ENCODE data around the gene SF3A2.

SF3A2 gene

GRCh38 chr19:2209408-2209807, 27.2 kb upstream of the SF3A2 start:
- TF ChIP-seq YY1 (IDR thresholded peaks at IDR 0.05; ENCODE audit: low read depth): no peak
- no peak for TF ChIP-seq TAF1 (IDR thresholded peaks at IDR 0.05; ENCODE audit: low read depth)
- TF ChIP-seq CREB1 (IDR thresholded peaks at IDR 0.05; ENCODE audit: low read depth): no peak
- no peak for TF ChIP-seq TEAD4 (IDR thresholded peaks at IDR 0.05)
- TF ChIP-seq ZBTB7A (IDR thresholded peaks at IDR 0.05; ENCODE audit: low read depth): no peak
- TF ChIP-seq TCF12 (IDR thresholded peaks at IDR 0.05; ENCODE audit: low read depth): no peak
- TF ChIP-seq, protein P1, sequence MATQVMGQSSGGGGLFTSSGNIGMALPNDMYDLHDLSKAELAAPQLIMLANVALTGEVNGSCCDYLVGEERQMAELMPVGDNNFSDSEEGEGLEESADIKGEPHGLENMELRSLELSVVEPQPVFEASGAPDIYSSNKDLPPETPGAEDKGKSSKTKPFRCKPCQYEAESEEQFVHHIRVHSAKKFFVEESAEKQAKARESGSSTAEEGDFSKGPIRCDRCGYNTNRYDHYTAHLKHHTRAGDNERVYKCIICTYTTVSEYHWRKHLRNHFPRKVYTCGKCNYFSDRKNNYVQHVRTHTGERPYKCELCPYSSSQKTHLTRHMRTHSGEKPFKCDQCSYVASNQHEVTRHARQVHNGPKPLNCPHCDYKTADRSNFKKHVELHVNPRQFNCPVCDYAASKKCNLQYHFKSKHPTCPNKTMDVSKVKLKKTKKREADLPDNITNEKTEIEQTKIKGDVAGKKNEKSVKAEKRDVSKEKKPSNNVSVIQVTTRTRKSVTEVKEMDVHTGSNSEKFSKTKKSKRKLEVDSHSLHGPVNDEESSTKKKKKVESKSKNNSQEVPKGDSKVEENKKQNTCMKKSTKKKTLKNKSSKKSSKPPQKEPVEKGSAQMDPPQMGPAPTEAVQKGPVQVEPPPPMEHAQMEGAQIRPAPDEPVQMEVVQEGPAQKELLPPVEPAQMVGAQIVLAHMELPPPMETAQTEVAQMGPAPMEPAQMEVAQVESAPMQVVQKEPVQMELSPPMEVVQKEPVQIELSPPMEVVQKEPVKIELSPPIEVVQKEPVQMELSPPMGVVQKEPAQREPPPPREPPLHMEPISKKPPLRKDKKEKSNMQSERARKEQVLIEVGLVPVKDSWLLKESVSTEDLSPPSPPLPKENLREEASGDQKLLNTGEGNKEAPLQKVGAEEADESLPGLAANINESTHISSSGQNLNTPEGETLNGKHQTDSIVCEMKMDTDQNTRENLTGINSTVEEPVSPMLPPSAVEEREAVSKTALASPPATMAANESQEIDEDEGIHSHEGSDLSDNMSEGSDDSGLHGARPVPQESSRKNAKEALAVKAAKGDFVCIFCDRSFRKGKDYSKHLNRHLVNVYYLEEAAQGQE (IDR thresholded peaks at IDR 0.05; ENCODE audit: low read depth): no peak
- TF ChIP-seq FOXM1 (IDR thresholded peaks at IDR 0.05; ENCODE audit: borderline replicate concordance, low read depth): no peak
- TF ChIP-seq, protein P2, sequence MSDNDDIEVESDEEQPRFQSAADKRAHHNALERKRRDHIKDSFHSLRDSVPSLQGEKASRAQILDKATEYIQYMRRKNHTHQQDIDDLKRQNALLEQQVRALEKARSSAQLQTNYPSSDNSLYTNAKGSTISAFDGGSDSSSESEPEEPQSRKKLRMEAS (IDR thresholded peaks at IDR 0.05): no peak
- no peak for TF ChIP-seq USF1 (IDR thresholded peaks at IDR 0.05)
- no peak for TF ChIP-seq EGR1 (IDR thresholded peaks at IDR 0.05)
- no peak for TF ChIP-seq NFIC (IDR thresholded peaks at IDR 0.05)
- TF ChIP-seq RAD21 (IDR thresholded peaks at IDR 0.05; ENCODE audit: low read depth): no peak
- no peak for TF ChIP-seq EP300 (IDR thresholded peaks at IDR 0.05; ENCODE audit: borderline replicate concordance)
- TF ChIP-seq CEBPB (IDR thresholded peaks at IDR 0.05): no peak

- no peak for TF ChIP-seq EGR1 (IDR thresholded peaks at IDR 0.05)
- no peak for TF ChIP-seq ZBTB7A (IDR thresholded peaks at IDR 0.05; ENCODE audit: low read depth)
- TF ChIP-seq, protein P2 (IDR thresholded peaks at IDR 0.05): no peak
- TF ChIP-seq FOXM1 (IDR thresholded peaks at IDR 0.05; ENCODE audit: borderline replicate concordance, low read depth): no peak
- TF ChIP-seq, protein P1 (IDR thresholded peaks at IDR 0.05; ENCODE audit: low read depth): no peak
- TF ChIP-seq YY1 (IDR thresholded peaks at IDR 0.05; ENCODE audit: low read depth): no peak
- no peak for TF ChIP-seq CEBPB (IDR thresholded peaks at IDR 0.05)
- no peak for TF ChIP-seq TEAD4 (IDR thresholded peaks at IDR 0.05)
- no peak for TF ChIP-seq TCF12 (IDR thresholded peaks at IDR 0.05; ENCODE audit: low read depth)
- TF ChIP-seq EP300 (IDR thresholded peaks at IDR 0.05; ENCODE audit: borderline replicate concordance): no peak
- TF ChIP-seq USF1 (IDR thresholded peaks at IDR 0.05): no peak
- TF ChIP-seq NFIC (IDR thresholded peaks at IDR 0.05): no peak
- TF ChIP-seq RAD21 (IDR thresholded peaks at IDR 0.05; ENCODE audit: low read depth): no peak
- no peak for TF ChIP-seq TAF1 (IDR thresholded peaks at IDR 0.05; ENCODE audit: low read depth)
- no peak for TF ChIP-seq CREB1 (IDR thresholded peaks at IDR 0.05; ENCODE audit: low read depth)
Measured at GRCh38 chr19:2210206-2210605, 26.4 kb upstream of the SF3A2 start.

GRCh38 chr19:2210987-2211740, 25.5 kb upstream of the SF3A2 start:
- no peak for TF ChIP-seq NFIC (IDR thresholded peaks at IDR 0.05)
- no peak for TF ChIP-seq CREB1 (IDR thresholded peaks at IDR 0.05; ENCODE audit: low read depth)
- TF ChIP-seq YY1 (IDR thresholded peaks at IDR 0.05; ENCODE audit: low read depth): no peak
- no peak for TF ChIP-seq ZBTB7A (IDR thresholded peaks at IDR 0.05; ENCODE audit: low read depth)
- no peak for TF ChIP-seq FOXM1 (IDR thresholded peaks at IDR 0.05; ENCODE audit: borderline replicate concordance, low read depth)
- TF ChIP-seq EGR1 (IDR thresholded peaks at IDR 0.05): no peak
- TF ChIP-seq, protein P2 (IDR thresholded peaks at IDR 0.05): no peak
- TF ChIP-seq USF1 (IDR thresholded peaks at IDR 0.05): no peak
- no peak for TF ChIP-seq TCF12 (IDR thresholded peaks at IDR 0.05; ENCODE audit: low read depth)
- no peak for TF ChIP-seq TEAD4 (IDR thresholded peaks at IDR 0.05)
- no peak for TF ChIP-seq TAF1 (IDR thresholded peaks at IDR 0.05; ENCODE audit: low read depth)
- TF ChIP-seq EP300 (IDR thresholded peaks at IDR 0.05; ENCODE audit: borderline replicate concordance): no peak
- TF ChIP-seq RAD21 (IDR thresholded peaks at IDR 0.05; ENCODE audit: low read depth): no peak
- TF ChIP-seq, protein P1 (IDR thresholded peaks at IDR 0.05; ENCODE audit: low read depth): no peak
- TF ChIP-seq CEBPB (IDR thresholded peaks at IDR 0.05): no peak

All from Ishikawa (cell line).